Gastrocnemius medialis (tissue), 4 donors: ENCODE results near the gene STOX2.

ENCODE experiments used
- POLR2A ChIP-seq, 2 donors: fragments of 450-650 bp; IDR thresholded peaks; one replicate each; pipeline ENCODE4 v1.6.1; 2017; ENCODE audit warnings: antibody characterized with exemption in 2 of 2, mild to moderate bottlenecking in 2 of 2, moderate library complexity in 2 of 2
- TF ChIP-seq, protein P1 (sequence below), 5 experiments: fragments of 450-650 bp in 3 of 5; fragments of 200-600 bp in 2 of 5; sonication (generic) in 2 of 5; IDR thresholded peaks in 4 of 5; conservative IDR thresholded peaks in 1 of 5; 1 replicate in 4 of 5; 2 replicates in 1 of 5; pipeline ENCODE4 v1.5.1; 2016 to 2019; ENCODE audit warnings: antibody characterized with exemption in 5 of 5, mild to moderate bottlenecking in 3 of 5, moderate library complexity in 3 of 5

GRCh38 chr4:183857040-183857439 lies 48.1 kb upstream of the STOX2 start:
- TF ChIP-seq, protein P1, sequence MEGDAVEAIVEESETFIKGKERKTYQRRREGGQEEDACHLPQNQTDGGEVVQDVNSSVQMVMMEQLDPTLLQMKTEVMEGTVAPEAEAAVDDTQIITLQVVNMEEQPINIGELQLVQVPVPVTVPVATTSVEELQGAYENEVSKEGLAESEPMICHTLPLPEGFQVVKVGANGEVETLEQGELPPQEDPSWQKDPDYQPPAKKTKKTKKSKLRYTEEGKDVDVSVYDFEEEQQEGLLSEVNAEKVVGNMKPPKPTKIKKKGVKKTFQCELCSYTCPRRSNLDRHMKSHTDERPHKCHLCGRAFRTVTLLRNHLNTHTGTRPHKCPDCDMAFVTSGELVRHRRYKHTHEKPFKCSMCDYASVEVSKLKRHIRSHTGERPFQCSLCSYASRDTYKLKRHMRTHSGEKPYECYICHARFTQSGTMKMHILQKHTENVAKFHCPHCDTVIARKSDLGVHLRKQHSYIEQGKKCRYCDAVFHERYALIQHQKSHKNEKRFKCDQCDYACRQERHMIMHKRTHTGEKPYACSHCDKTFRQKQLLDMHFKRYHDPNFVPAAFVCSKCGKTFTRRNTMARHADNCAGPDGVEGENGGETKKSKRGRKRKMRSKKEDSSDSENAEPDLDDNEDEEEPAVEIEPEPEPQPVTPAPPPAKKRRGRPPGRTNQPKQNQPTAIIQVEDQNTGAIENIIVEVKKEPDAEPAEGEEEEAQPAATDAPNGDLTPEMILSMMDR (IDR thresholded peaks at IDR 0.05 in 4 of 5, conservative IDR thresholded peaks at IDR 0.05 in 1 of 5): no peak
- TF ChIP-seq POLR2A (IDR thresholded peaks at IDR 0.05): no peak
